ENCODE data around the gene THSD7B.

- TF ChIP-seq ARNTL (CRISPR knock-in tag; IDR thresholded peaks at IDR 0.05; ENCODE audit: borderline replicate concordance, low read depth) (no peak), SNAI2 (CRISPR knock-in tag; IDR thresholded peaks at IDR 0.05) (no peak), ZFP3 (CRISPR knock-in tag; IDR thresholded peaks at IDR 0.05) (no peak), CSRNP3 (CRISPR knock-in tag; IDR thresholded peaks at IDR 0.05) (no peak), PATZ1 (CRISPR knock-in tag; IDR thresholded peaks at IDR 0.05; ENCODE audit: borderline replicate concordance) (no peak), OSR1 (CRISPR knock-in tag; IDR thresholded peaks at IDR 0.05) (no peak), ESRRG (CRISPR knock-in tag; IDR thresholded peaks at IDR 0.05) (no peak)
Observed at GRCh38 chr2:136785215-136785614, 19.9 kb downstream of the THSD7B start.

All from SK-N-SH treated with all-trans-retinoic acid at 6 μM for 48 hours (cell line).